GM18519 (cell line): ENCODE measurements around the gene RPL10A.
"Not testable (repeated sequence)": the region's sequence is repeated elsewhere in the genome, so short reads cannot be mapped to it uniquely, and the experiment has no call there.

ENCODE experiments used
- ATAC-seq: cut with Tn5 transposase; IDR thresholded peaks from one replicate; pipeline ENCODE4 v1.9.1; 2021; ENCODE audit warnings: mild to moderate bottlenecking, moderate library complexity; ENCODE audit not compliant: unreplicated experiment, low FRiP score

The RPL10A gene

DNA sequence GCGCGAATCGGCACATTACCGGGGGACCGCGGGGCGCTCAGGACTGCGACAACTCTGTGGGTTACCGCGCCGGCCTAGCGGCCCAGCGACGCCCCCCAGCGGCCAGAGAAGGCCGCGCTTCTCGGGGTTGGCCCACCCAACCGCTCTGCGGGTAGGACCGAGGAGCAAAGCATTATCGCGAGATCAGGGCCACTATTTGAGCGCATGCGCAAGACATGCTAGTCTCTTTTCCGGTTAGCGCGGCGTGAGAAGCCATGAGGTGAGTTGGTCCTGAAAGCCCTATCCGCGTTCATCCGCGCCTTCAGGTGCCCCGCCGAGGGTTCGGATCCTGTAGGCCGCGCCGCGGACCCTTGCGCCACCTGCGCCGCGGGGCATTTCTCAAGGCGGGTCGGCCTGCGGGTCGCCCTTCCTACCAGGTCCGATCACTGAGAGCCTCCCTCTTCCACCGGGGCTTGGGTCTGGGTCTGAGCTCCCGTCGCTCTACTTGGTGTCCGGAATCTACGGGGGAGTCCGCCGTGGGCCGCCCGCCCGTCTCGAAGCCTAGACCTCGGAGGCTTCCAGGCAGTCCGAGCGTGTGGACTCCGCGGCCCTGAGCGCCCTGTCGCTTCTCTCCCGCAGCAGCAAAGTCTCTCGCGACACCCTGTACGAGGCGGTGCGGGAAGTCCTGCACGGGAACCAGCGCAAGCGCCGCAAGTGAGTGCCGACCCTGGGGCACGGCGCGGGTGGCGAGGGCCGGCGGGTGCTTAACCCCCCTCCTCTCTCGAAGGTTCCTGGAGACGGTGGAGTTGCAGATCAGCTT lies at the start of gene RPL10A:
TSS of gene RPL10A (plus strand) at position 221 of the 799 bp plus-strand sequence. CDS start at position 255, 34 bp downstream.
- ATAC-seq = peak; percentile 60

DNA sequence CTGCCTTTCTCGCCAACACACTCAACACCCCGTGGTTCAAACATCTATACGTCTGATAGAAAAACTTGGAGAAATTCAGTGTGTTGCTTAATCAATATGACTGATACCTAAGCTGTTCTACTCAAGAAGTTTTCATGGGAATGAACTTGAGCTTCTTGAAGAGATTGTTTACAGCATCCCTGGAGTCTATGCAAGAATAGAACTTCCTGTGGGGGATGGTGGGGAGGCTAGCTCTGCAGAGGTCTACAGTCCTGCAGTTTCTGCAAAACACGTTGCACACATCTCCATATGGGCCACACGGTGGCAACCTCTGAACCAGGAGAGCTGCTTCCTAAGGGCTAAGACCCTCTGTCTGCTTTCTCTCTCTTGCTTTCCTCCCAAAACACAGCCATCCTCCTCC lies 48.8 kb upstream of the RPL10A start:
- ATAC-seq = no peak

DNA sequence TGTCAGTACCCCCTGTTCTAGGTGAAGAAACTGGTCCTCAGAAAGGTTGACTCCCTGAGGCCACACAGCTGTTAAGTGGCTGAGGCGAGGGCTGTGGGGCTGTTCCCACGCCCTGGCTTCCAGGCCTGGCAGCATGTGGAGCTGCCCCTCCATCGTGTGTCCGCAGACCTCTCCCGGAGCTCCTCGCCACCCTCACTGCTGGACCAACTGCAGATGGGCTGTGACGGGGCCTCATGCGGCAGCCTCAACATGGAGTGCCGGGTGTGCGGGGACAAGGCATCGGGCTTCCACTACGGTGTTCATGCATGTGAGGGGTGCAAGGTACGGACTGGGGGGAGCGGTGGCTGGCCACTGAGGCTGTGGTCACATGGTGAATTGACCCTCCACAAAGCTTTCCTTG lies 48.2 kb upstream of the RPL10A start:
- no peak for ATAC-seq

DNA sequence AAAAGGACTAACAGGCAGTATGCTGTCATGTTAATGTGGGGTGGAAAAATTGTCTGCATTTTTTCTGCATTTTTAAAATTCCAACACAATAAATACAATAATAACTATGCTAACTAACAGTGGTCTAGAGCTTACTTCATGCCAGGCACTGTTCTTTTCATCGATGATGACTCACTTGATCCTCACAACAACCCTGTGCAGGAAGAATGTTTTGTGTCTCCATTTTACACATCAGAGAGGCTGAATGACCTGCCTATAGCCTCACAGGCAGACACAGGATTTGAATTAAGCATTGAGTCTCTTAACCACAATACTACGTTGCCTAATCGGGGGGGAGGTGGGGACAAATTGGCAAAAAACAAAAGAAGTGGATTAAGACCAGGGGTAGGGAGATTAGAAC lies 42.9 kb upstream of the RPL10A start:
- ATAC-seq = no peak

DNA sequence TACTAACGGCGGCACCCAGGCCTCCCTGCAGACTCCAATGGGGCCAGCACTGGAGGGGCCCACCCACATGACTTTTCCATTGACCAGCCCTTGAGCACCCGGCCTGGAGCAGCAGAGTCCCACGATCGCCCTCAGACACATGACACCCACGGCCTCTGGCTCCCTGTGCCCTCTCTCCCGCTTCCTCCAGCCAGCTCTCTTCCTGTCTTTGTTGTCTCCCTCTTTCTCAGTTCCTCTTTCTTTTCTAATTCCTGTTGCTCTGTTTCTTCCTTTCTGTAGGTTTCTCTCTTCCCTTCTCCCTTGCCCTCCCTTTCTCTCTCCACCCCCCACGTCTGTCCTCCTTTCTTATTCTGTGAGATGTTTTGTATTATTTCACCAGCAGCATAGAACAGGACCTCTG lies 42.1 kb upstream of the RPL10A start:
- no peak for ATAC-seq

DNA sequence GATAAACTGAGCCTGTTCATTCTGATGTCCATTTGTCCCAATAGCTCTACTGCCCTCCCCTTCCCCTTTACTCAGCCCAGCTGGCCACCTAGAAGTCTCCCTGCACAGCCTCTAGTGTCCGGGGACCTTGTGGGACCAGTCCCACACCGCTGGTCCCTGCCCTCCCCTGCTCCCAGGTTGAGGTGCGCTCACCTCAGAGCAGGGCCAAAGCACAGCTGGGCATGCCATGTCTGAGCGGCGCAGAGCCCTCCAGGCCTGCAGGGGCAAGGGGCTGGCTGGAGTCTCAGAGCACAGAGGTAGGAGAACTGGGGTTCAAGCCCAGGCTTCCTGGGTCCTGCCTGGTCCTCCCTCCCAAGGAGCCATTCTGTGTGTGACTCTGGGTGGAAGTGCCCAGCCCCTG lies 40.8 kb upstream of the RPL10A start:
- ATAC-seq = no peak

- no peak for ATAC-seq
These were observed 40.3 kb upstream of the RPL10A start for GRCh38 chr6:35427851-35428321.

DNA sequence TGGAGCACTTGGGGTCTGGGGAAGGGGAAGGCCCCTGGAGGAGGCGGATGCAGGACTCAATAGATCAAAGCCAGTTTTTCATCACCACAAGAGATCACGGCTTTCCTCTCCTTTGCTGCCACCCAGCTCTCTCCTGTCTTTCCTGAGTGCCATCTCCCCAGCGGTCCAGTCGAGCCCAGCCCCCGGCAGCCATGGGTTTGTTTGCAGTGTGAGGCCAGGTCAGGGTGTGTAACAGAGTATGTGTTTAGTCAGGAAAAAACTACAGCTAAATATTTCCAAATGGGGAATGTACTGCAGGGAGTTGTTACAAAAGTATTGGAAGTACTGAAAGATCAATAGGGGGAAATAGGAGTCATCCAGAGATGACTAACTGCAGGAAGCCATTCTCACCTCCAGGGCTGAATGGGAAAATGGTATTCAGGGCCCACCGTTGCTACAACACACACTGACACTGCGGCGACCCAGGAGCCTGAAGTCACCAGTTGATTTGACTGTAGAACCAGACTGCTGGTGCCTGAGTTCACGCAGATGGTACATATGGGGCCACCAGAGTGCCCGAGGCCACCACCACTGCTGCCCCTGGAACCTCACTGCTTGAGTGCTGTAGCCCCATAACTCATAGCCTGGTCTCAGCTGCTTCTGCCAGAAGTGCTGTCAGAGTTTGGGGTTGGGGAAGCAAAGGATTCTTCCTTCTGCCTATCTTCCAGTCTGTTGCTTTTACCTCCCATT lies 39.6 kb upstream of the RPL10A start:
- ATAC-seq = no peak

GRCh38 chr6:35429463-35429862 lies 38.7 kb upstream of the RPL10A start:
- no peak for ATAC-seq

DNA sequence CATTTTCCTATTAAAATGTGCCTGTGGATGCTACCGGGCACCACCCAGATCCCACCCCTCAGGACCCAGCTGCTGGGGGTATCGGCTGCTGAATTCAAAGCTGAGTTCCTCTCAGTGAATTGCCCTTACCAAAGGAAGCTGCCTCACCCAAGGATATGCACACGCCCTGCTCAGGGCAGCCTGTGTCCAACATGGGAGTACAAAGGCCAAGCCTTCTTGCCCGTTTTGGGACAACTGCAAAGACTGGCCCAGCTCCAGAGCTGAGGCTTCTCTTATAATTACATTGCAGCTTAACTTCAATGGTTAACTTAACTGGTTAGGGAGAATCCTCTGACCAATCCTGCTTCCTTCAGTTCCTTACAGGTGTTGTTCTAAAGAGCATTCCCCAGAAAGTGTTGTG lies 35.9 kb upstream of the RPL10A start:
- no peak for ATAC-seq

DNA sequence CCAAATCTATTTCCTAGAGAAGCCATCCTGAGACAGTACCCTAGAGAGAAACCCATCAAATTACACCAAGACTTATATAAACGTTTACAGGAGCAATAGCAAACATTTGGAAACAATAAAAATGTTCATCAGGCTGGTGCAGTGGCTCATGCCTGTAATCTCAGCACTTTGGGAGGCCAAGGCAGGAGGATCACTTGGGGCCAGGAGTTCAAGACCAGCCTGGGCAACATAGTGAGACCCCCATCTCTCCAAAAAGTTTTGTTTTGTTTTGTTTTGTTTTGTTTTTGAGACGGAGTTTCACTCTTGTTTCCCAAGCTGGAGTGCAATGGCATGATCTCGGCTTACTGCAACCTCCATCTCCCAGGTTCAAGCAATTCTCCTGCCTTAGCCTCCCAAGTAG lies 35.5 kb upstream of the RPL10A start:
- ATAC-seq = not testable (repeated sequence)

DNA sequence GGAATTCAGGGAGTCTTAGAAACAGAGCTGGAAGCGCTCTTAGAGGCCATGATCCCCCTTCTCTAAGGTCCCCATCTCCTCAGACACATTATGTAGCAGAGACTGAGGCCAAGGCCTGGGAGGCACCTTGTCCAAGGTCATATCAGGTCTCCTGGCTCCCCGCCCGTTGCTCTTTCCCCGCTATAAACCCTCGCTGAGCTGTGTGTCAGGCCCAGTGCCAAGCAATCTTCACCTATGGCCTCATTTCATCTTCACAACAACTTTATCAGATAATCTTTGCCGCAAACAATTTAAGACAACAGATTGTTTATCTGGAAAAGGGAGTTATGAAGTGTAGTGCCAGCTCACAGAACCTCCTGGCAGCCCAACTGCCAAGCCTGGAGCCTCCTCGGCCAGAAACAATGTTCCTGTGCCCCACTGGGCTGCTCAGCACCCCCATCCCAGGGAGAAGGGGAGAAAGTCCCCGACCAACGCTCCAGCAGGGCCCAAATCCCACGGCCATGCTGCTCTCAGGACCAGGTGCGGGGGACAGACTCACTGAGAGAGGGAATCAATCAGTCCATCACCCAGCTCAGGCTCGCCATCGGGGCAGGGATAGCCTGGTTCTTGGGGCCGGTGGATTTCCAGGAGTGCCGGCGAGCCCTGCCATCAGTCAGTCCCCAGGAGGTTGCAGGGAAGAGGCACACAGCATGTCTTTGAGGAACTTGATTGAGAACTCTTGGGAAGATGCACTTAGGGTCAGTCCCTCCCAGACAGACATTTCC lies 32.9 kb upstream of the RPL10A start:
- ATAC-seq = no peak

DNA sequence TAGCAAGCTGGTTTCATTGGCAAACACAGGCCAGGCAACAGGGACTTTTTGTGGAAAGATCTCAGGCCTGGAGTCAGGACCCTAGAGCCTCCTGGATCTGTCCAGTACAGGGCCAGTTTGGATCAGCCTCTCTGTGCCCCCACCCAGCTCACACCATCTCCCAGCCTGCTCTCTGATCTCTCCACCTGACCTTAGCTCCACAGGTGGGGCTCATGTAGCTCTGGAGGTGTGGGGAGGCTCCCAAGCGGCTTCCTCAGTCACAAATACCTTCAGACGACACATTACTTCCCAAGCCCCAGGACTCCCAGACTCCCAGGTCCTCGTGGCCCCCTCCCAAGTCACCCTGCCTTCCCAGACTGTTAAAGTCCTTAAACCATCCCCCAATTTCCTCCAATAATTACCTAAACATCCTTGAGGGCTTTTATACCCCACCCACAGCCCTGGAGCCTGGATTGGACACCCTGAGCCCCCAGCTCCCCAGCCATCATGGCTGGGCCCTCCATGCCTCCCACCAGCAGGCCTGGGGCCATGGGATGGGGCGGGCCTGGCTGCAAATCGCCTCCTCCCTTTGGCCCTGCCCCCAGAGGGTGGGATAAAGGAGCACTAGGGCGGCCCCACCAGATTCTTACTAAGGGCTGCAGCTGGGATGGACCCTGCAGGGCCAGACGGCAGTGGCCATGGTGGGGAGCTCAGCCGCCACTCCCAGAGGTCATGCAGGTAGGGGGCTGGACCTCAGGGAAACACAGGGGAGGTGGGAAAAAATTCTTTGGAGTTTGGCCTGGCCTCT lies 31.9 kb upstream of the RPL10A start:
- no peak for ATAC-seq

DNA sequence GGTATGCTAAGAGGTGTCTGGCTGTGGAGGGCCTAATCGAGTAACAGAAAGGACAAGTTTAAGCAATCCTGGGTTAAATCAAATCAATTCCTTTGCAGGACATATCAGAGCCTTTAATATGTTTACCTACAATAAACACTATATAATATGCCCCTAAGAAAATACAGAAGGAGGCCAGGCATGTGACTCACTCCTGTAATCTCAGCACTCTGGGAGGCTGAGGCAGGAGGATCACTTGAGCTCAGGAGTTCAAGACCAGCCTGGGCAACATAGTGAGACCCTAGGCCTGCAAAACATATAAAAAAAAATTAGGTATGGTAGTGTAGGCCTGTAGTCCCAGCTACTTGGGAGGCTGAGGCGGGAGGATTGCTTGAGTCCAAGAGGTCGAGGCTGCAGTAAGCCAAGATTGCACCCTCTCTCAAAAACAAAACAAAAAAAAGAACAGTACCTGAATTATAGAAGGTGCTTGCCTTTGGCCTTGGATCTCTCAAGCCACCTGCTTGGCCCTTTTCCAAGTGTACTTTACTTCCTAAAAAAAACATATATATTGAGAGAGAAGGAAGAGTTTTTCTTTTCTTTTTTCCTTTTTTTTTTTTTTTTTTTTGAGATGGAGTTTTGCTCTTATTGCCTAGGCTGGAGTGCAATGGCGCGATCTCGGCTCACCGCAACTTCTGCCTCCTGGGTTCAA lies 29.7 kb upstream of the RPL10A start:
- ATAC-seq = not testable (repeated sequence)

GRCh38 chr6:35439308-35439707 lies 28.9 kb upstream of the RPL10A start:
- no peak for ATAC-seq

DNA sequence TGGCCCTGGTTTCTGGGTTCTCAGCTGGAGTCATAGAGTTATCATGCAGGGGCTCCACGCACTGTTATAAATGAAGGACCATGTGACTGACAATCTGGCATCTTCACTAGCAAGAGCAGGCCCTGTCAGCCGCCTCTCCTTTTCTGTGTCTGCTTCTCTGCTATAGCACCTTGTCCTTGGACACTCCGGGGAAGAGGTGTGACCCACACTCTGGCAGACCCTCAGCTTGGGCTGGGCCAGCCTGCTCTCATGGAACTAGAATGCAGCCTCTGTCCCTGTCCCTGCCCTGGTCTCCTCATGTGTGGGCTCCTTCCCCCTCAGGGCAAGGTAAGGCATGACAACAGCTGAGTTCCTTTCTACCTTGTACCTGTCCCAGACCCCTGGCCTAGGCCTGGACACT lies 27.0 kb upstream of the RPL10A start:
- ATAC-seq = no peak

GRCh38 chr6:35441642-35442041 lies 26.6 kb upstream of the RPL10A start:
- no peak for ATAC-seq

GRCh38 chr6:35442693-35443092 lies 25.5 kb upstream of the RPL10A start:
- no peak for ATAC-seq

- no peak for ATAC-seq
These were observed 24.7 kb upstream of the RPL10A start for GRCh38 chr6:35443341-35444030.
